ENCODE results near the gene THAP6.

THAP6 gene, protein sequence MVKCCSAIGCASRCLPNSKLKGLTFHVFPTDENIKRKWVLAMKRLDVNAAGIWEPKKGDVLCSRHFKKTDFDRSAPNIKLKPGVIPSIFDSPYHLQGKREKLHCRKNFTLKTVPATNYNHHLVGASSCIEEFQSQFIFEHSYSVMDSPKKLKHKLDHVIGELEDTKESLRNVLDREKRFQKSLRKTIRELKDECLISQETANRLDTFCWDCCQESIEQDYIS

GRCh38 chr4:75514131-75514948, at the start of gene THAP6, which contains the start of gene RCHY1:
TSS of gene THAP6 (plus strand) at chr4:75514473. CDS start at chr4:75515453, 980 bp downstream.
TSS of gene RCHY1 (minus strand) at chr4:75514403. CDS start at chr4:75514286, 117 bp downstream.
- peak within 1 kb of the TSS; percentile 83 for H3K4me2 ChIP-seq (ENCODE audit: low read length)
- no peaks in the 10 kb centered on the region for H3K36me3 ChIP-seq (ENCODE audit: control insufficient read depth, insufficient read depth, low read length)
- no peak within 1 kb of the TSS for H3K9ac ChIP-seq
- peak within 1 kb of the TSS; percentile 95 for H3K4me3 ChIP-seq (ENCODE audit: low read depth, low read length)
- TF ChIP-seq, protein P1, sequence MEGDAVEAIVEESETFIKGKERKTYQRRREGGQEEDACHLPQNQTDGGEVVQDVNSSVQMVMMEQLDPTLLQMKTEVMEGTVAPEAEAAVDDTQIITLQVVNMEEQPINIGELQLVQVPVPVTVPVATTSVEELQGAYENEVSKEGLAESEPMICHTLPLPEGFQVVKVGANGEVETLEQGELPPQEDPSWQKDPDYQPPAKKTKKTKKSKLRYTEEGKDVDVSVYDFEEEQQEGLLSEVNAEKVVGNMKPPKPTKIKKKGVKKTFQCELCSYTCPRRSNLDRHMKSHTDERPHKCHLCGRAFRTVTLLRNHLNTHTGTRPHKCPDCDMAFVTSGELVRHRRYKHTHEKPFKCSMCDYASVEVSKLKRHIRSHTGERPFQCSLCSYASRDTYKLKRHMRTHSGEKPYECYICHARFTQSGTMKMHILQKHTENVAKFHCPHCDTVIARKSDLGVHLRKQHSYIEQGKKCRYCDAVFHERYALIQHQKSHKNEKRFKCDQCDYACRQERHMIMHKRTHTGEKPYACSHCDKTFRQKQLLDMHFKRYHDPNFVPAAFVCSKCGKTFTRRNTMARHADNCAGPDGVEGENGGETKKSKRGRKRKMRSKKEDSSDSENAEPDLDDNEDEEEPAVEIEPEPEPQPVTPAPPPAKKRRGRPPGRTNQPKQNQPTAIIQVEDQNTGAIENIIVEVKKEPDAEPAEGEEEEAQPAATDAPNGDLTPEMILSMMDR (IDR thresholded peaks at IDR 0.05) = no peak
- no peaks in the 10 kb centered on the region for H3K9me3 ChIP-seq (ENCODE audit: control insufficient read depth, low read length)
- peak within 1 kb of the TSS; percentile 96 for H3K27ac ChIP-seq
- no peaks in the 10 kb centered on the region for H3K27me3 ChIP-seq (ENCODE audit: control insufficient read depth, insufficient read depth, low read length)
- H2AFZ ChIP-seq = peak within 1 kb of the TSS; percentile 84
- peaks cover 8% of the 10 kb centered on the region for H3K4me1 ChIP-seq
- no peaks in the 10 kb centered on the region for H3K79me2 ChIP-seq

- H3K79me2 ChIP-seq = no peaks in the 10 kb centered on the region
- no peak overlapping the region for H3K27ac ChIP-seq
- H2AFZ ChIP-seq = no peak overlapping the region
- no peaks in the 10 kb centered on the region for H3K4me1 ChIP-seq
- H3K9me3 ChIP-seq (ENCODE audit: control insufficient read depth, low read length) = no peaks in the 10 kb centered on the region
- no peaks in the 10 kb centered on the region for H3K36me3 ChIP-seq (ENCODE audit: control insufficient read depth, insufficient read depth, low read length)
- no peak overlapping the region for H3K4me3 ChIP-seq (ENCODE audit: low read depth, low read length)
- H3K27me3 ChIP-seq (ENCODE audit: control insufficient read depth, insufficient read depth, low read length) = no peaks in the 10 kb centered on the region
- H3K9ac ChIP-seq = no peak overlapping the region
- TF ChIP-seq, protein P1 (IDR thresholded peaks at IDR 0.05) = no peak
- no peak overlapping the region for H3K4me2 ChIP-seq (ENCODE audit: low read length)
These were observed 44.4 kb upstream of the THAP6 start for GRCh38 chr4:75469896-75470295.

DNA sequence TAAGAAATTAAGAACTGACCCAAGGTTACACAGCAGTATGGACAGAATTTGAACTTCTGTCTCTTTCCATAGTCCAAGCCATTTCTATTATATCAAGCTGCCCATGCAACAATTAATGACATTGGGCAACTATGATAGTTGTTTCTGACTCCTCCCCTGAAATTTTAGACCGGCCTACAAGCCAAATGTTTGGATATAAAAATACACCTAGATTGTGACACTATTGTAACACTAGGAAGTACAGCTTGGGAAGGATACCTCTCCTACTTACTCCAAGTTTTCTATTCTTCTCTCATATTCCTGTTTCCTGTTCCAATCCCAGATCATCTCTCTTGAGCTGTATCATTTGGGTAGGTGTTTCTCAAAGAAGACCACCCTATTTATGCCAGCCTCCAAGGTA, 43.5 kb upstream of the THAP6 start:
- Histone ChIP-seq H3K4me2 (ENCODE audit: low read length) (no peak overlapping the region), H3K9me3 (ENCODE audit: control insufficient read depth, low read length) (no peaks in the 10 kb centered on the region), H2AFZ (no peak overlapping the region), H3K27me3 (ENCODE audit: control insufficient read depth, insufficient read depth, low read length) (no peaks in the 10 kb centered on the region), H3K36me3 (ENCODE audit: control insufficient read depth, insufficient read depth, low read length) (no peaks in the 10 kb centered on the region), H3K4me1 (no peaks in the 10 kb centered on the region), H3K27ac (no peak overlapping the region), H3K79me2 (no peaks in the 10 kb centered on the region), H3K4me3 (ENCODE audit: low read depth, low read length) (no peak overlapping the region), H3K9ac (no peak overlapping the region)
- TF ChIP-seq, protein P1 (IDR thresholded peaks at IDR 0.05) = no peak

GRCh38 chr4:75477201-75477600, 37.1 kb upstream of the THAP6 start:
- no peaks in the 10 kb centered on the region for H3K36me3 ChIP-seq (ENCODE audit: control insufficient read depth, insufficient read depth, low read length)
- no peaks in the 10 kb centered on the region for H3K79me2 ChIP-seq
- H2AFZ ChIP-seq = no peak overlapping the region

More at GRCh38 chr4:75477201-75477600, 37.1 kb upstream of the THAP6 start:
- no peak overlapping the region for H3K9ac ChIP-seq
- H3K4me2 ChIP-seq (ENCODE audit: low read length) = no peak overlapping the region
- H3K4me1 ChIP-seq = no peaks in the 10 kb centered on the region
- TF ChIP-seq, protein P1 (IDR thresholded peaks at IDR 0.05) = no peak
- H3K9me3 ChIP-seq (ENCODE audit: control insufficient read depth, low read length) = no peaks in the 10 kb centered on the region
- H3K27ac ChIP-seq = no peak overlapping the region
- H3K4me3 ChIP-seq (ENCODE audit: low read depth, low read length) = no peak overlapping the region
- H3K27me3 ChIP-seq (ENCODE audit: control insufficient read depth, insufficient read depth, low read length) = no peaks in the 10 kb centered on the region
